Activated naive CD4-positive, alpha-beta T cell treated with anti-CD3 and anti-CD28 coated beads, Interleukin-2, amount 50 U/mL, for 24 hours (primary cell): Measurements from ENCODE around the gene ETV7.

Experiments used
- H3K27ac Mint-ChIP-seq: one replicate; pipeline ENCODE4 v1.8.0; 2021; ENCODE audit warnings: mild to moderate bottlenecking, mixed read lengths
- H3K27me3 Mint-ChIP-seq: one replicate; pipeline ENCODE4 v1.8.0; 2021; ENCODE audit warnings: mixed read lengths
- H3K36me3 Mint-ChIP-seq: one replicate; pipeline ENCODE4 v1.8.0; 2021; ENCODE audit warnings: mixed read lengths
- H3K4me1 Mint-ChIP-seq: one replicate; pipeline ENCODE4 v1.8.0; 2021; ENCODE audit warnings: mixed read lengths
- H3K4me3 Mint-ChIP-seq: one replicate; pipeline ENCODE4 v1.8.0; 2021; ENCODE audit warnings: mild to moderate bottlenecking, mixed read lengths
- H3K9me3 Mint-ChIP-seq: one replicate; pipeline ENCODE4 v1.8.0; 2021; ENCODE audit warnings: mixed read lengths

ETV7 gene

GRCh38 chr6:36402481-36402880 is 15.0 kb upstream of the ETV7 start:
- Mint-ChIP-seq H3K4me3 (no peak overlapping the region), H3K27ac (no peak overlapping the region), H3K27me3 (no peaks in the 10 kb centered on the region), H3K4me1 (no peaks in the 10 kb centered on the region), H3K9me3 (no peaks in the 10 kb centered on the region), H3K36me3 (no peaks in the 10 kb centered on the region)

DNA sequence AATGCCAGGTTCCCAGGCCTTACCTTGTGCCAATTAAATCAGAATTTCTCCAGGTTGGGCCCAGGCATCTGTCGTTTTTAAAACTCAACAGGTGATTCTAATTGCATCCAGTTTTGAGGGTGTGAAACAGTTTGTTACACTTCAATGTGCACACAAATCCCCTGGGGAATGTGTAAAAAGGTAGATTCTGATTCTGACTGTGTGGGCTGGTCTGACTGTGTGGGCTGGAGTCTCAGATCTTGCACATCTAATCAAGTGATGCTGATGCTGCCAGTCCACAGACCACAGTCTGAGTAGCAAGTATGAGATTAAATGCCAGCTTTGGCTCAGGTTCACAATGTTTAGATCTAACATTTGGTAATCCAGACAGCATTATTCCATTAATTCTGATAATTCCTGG is 12.5 kb upstream of the ETV7 start:
- H3K9me3 Mint-ChIP-seq: no peaks in the 10 kb centered on the region
- no peaks in the 10 kb centered on the region for H3K27me3 Mint-ChIP-seq
- H3K4me1 Mint-ChIP-seq: no peaks in the 10 kb centered on the region
- H3K27ac Mint-ChIP-seq: no peak overlapping the region
- no peaks in the 10 kb centered on the region for H3K36me3 Mint-ChIP-seq
- no peak overlapping the region for H3K4me3 Mint-ChIP-seq

GRCh38 chr6:36392621-36393020 is 5.2 kb upstream of the ETV7 start:
- Mint-ChIP-seq H3K27ac (no peak overlapping the region), H3K27me3 (peaks cover 2% of the 10 kb centered on the region), H3K4me3 (no peak overlapping the region), H3K36me3 (no peaks in the 10 kb centered on the region), H3K4me1 (peaks cover 5% of the 10 kb centered on the region), H3K9me3 (no peaks in the 10 kb centered on the region)

DNA sequence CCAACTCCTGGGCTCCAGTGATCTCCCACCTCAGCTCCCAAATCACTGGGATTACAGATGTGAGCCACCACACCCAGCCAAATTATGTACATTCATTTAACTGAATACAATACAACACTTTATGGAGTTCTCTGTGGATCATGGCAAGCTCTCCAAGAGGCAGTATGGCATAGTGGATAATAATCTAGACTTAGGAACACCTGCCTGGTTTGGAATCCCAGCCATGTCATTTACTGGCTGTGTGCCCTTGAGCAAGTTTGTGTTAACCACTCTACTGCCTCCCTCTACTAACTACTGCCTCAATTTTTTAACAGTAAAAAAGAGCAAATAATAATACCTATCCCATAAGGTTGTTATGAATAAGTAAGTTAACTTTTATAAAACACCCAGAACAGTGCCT is 1.9 kb upstream of the ETV7 start:
- H3K27ac Mint-ChIP-seq: no peak overlapping the region
- peaks cover 2% of the 10 kb centered on the region for H3K27me3 Mint-ChIP-seq
- no peak overlapping the region for H3K4me3 Mint-ChIP-seq

GRCh38 chr6:36386495-36387439 is 702 bp downstream of the ETV7 start:
- Mint-ChIP-seq H3K27me3 (no peaks in the 10 kb centered on the region), H3K36me3 (no peaks in the 10 kb centered on the region), H3K4me3 (peak overlapping the region; percentile 89), H3K9me3 (no peaks in the 10 kb centered on the region), H3K4me1 (peaks cover 33% of the 10 kb centered on the region), H3K27ac (peak overlapping the region; percentile 90)

More for the DNA sequence above, 1.9 kb upstream of the ETV7 start:
- Mint-ChIP-seq H3K36me3 (no peaks in the 10 kb centered on the region), H3K9me3 (no peaks in the 10 kb centered on the region), H3K4me1 (peaks cover 24% of the 10 kb centered on the region)

- no peaks in the 10 kb centered on the region for H3K9me3 Mint-ChIP-seq
Measured at GRCh38 chr6:36384095-36384494, 3.4 kb downstream of the ETV7 start.

GRCh38 chr6:36383606-36384005 is 3.9 kb downstream of the ETV7 start:
- H3K27ac Mint-ChIP-seq: no peak overlapping the region
- peaks cover 33% of the 10 kb centered on the region for H3K4me1 Mint-ChIP-seq
- no peaks in the 10 kb centered on the region for H3K36me3 Mint-ChIP-seq
- H3K4me3 Mint-ChIP-seq: no peak overlapping the region
- H3K9me3 Mint-ChIP-seq: no peaks in the 10 kb centered on the region
- H3K27me3 Mint-ChIP-seq: no peaks in the 10 kb centered on the region

More at GRCh38 chr6:36384095-36384494, 3.4 kb downstream of the ETV7 start:
- Mint-ChIP-seq H3K27ac (no peak overlapping the region), H3K4me3 (no peak overlapping the region), H3K36me3 (no peaks in the 10 kb centered on the region), H3K4me1 (peaks cover 33% of the 10 kb centered on the region), H3K27me3 (no peaks in the 10 kb centered on the region)

DNA sequence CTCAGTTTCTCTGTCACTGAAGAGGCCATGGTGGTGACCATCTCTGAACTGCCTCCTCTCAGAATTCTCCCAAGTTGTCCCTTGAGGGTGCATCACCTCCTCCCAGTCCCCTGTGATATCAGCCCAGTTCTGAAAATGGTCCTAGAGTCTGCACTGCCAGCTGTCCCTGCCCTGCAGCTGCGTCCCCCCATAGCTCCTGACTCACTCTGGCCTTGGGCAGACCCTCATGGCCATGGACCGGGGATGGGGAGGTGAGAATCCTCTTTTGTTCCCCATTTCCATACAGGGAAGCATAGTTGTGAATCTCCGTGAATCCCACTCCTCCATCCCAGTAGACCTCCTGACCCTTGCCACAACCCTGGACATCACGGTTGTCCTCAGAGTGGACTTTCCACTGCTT is 4.5 kb downstream of the ETV7 start:
- Mint-ChIP-seq H3K27me3 (no peaks in the 10 kb centered on the region), H3K4me1 (peaks cover 28% of the 10 kb centered on the region), H3K36me3 (no peaks in the 10 kb centered on the region), H3K27ac (no peak overlapping the region), H3K9me3 (no peaks in the 10 kb centered on the region), H3K4me3 (no peak overlapping the region)

- H3K4me1 Mint-ChIP-seq: peaks cover 21% of the 10 kb centered on the region
Measured at GRCh38 chr6:36381502-36382389, 5.7 kb downstream of the ETV7 start.

GRCh38 chr6:36380166-36380565 is 7.3 kb downstream of the ETV7 start:
- Mint-ChIP-seq H3K27me3 (no peaks in the 10 kb centered on the region), H3K36me3 (no peaks in the 10 kb centered on the region), H3K27ac (no peak overlapping the region), H3K9me3 (no peaks in the 10 kb centered on the region), H3K4me1 (peaks cover 9% of the 10 kb centered on the region), H3K4me3 (no peak overlapping the region)

More at GRCh38 chr6:36381502-36382389, 5.7 kb downstream of the ETV7 start:
- Mint-ChIP-seq H3K9me3 (no peaks in the 10 kb centered on the region), H3K27me3 (no peaks in the 10 kb centered on the region), H3K36me3 (no peaks in the 10 kb centered on the region), H3K27ac (no peak overlapping the region), H3K4me3 (no peak overlapping the region)

- Mint-ChIP-seq H3K27ac (no peak overlapping the region), H3K36me3 (no peaks in the 10 kb centered on the region), H3K4me3 (no peak overlapping the region), H3K4me1 (peaks cover 6% of the 10 kb centered on the region), H3K9me3 (no peaks in the 10 kb centered on the region), H3K27me3 (no peaks in the 10 kb centered on the region)
Measured at GRCh38 chr6:36378936-36379335, 8.5 kb downstream of the ETV7 start.

- Mint-ChIP-seq H3K27ac (peak overlapping the region; percentile 38), H3K4me3 (no peak overlapping the region), H3K36me3 (no peaks in the 10 kb centered on the region), H3K9me3 (no peaks in the 10 kb centered on the region), H3K4me1 (peaks cover under 1% of the 10 kb centered on the region), H3K27me3 (no peaks in the 10 kb centered on the region)
Measured at GRCh38 chr6:36378243-36378920, 9.1 kb downstream of the ETV7 start.

DNA sequence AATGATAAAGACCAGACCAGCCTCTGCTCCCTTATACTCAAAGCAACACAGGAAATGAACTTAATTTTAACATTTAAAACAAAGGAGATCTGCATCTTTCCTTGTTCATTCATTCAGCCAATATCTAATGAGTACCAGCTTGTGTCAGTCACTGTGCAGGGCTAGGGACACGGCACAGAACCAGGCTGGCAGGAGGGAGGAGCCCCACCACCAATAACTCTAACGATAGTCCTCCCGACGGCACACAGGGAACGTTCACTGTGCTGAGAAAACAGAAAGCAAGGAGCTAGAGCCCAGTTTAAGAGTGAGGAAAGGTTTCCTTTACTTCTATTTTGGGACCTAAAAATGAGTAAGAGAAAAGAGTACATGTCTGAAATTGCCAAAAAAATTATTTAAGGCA is 9.9 kb downstream of the ETV7 start:
- Mint-ChIP-seq H3K27me3 (no peaks in the 10 kb centered on the region), H3K4me3 (no peak overlapping the region), H3K27ac (no peak overlapping the region), H3K36me3 (peaks cover 2% of the 10 kb centered on the region), H3K9me3 (no peaks in the 10 kb centered on the region), H3K4me1 (no peaks in the 10 kb centered on the region)

GRCh38 chr6:36376742-36377141 is 10.7 kb downstream of the ETV7 start:
- no peak overlapping the region for H3K4me3 Mint-ChIP-seq
- peaks cover 7% of the 10 kb centered on the region for H3K36me3 Mint-ChIP-seq
- H3K27ac Mint-ChIP-seq: no peak overlapping the region

GRCh38 chr6:36376183-36376582 is 11.3 kb downstream of the ETV7 start:
- no peaks in the 10 kb centered on the region for H3K27me3 Mint-ChIP-seq
- no peak overlapping the region for H3K27ac Mint-ChIP-seq
- H3K4me3 Mint-ChIP-seq: no peak overlapping the region
- no peaks in the 10 kb centered on the region for H3K9me3 Mint-ChIP-seq
- no peaks in the 10 kb centered on the region for H3K4me1 Mint-ChIP-seq
- H3K36me3 Mint-ChIP-seq: peaks cover 7% of the 10 kb centered on the region

More at GRCh38 chr6:36376742-36377141, 10.7 kb downstream of the ETV7 start:
- Mint-ChIP-seq H3K9me3 (no peaks in the 10 kb centered on the region), H3K27me3 (no peaks in the 10 kb centered on the region), H3K4me1 (no peaks in the 10 kb centered on the region)
